Activated B cell treated with CpG ODN at 0.5 μM for 24 hours (primary cell): ENCODE data around the gene MVB12B. TPM values are rescaled to one million over a fixed set of nuclear protein-coding genes. Genes with fewer than 3 reads are reported as not detected.

Source experiments
- ATAC-seq: fragments of 200-7000 bp; cut with Tn5 transposase; one replicate; pipeline ENCODE4 v1.10.0; 2021; ENCODE audit warnings: low read depth, mild to moderate bottlenecking, moderate library complexity
- CTCF ChIA-PET: fragments of 350-600 bp; sonication (Branson Sonifier 250); formaldehyde crosslinking; loops from one replicate; lab custom pipeline; 2021; ENCODE audit warnings: antibody characterized with exemption; lab: Charles Lee
- POLR2A ChIA-PET: fragments of 350-600 bp; sonication (Branson Sonifier 250); formaldehyde crosslinking; loops from one replicate; lab custom pipeline; 2021; ENCODE audit warnings: antibody characterized with exemption; lab: Charles Lee
- DNase-seq: peaks from one replicate; pipeline ENCODE4 v3.0.0; 2022
- H3K27ac Mint-ChIP-seq: one replicate; pipeline ENCODE4 v1.8.0; 2020; ENCODE audit warnings: mixed read lengths
- H3K27me3 Mint-ChIP-seq: one replicate; pipeline ENCODE4 v1.8.0; 2021; ENCODE audit warnings: mixed read lengths
- H3K36me3 Mint-ChIP-seq: one replicate; pipeline ENCODE4 v1.8.0; 2021; ENCODE audit warnings: low read depth, mixed read lengths
- H3K4me1 Mint-ChIP-seq: one replicate; pipeline ENCODE4 v1.8.0; 2021; ENCODE audit warnings: mixed read lengths
- H3K4me3 Mint-ChIP-seq: one replicate; pipeline ENCODE4 v1.8.0; 2020; ENCODE audit warnings: mild to moderate bottlenecking, mixed read lengths
- H3K9me3 Mint-ChIP-seq: one replicate; pipeline ENCODE4 v1.8.0; 2020; ENCODE audit warnings: mixed read lengths
- intact Hi-C: fragments of 100-400 bp; cut with micrococcal nuclease; formaldehyde crosslinking; loops from one replicate; pipeline ENCODE4 v1.15.1; 2024
- total RNA-seq: library from RNA; stranded (reverse); gene quantifications from 2 replicates; pipeline ENCODE4 v1.2.3, GENCODE V29; 2022
- TF ChIP-seq, protein P1 (sequence below): fragments of 200-600 bp; IDR thresholded peaks from one replicate; pipeline ENCODE4 v1.8.0; 2022; ENCODE audit warnings: antibody characterized with exemption, mild to moderate bottlenecking

MVB12B gene
- total RNA-seq, 1 donor from 2014 or later, result 2.5 TPM

DNA sequence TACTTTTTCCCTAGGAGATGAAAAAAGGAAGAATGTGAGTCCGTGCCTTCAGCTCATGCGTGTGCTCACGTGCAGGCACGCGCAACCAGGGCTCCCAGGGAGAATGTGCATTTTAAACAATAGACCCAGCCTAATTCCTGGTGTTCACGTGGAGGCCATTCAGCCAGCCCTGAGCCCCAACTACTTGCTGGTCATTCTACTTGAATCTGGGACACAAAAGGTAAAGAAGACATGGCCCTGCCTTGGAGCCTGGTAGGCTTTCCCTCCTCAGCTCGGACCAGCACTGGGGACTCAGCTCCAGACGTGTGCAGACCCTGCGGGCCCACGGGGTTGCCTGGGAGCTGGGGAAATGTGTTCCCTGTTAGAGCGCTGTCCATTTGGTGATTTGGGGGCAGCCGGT, 125.5 kb downstream of the MVB12B start:
- Mint-ChIP-seq H3K4me1 (no peaks in the 10 kb centered on the region), H3K9me3 (no peaks in the 10 kb centered on the region), H3K36me3 (no peaks in the 10 kb centered on the region), H3K4me3 (no peak overlapping the region), H3K27me3 (no peaks in the 10 kb centered on the region), H3K27ac (no peak overlapping the region)
- intact Hi-C loops, result no loop called here
- ChIA-PET CTCF (interaction anchor here (1.9 kb wide), 1 partner anchor 39 kb away, joined by 6 read pairs; no protein-coding TSS in a partner anchor), POLR2A (no interaction called here)
- ATAC-seq (no peak), DNase-seq (no peak)
- TF ChIP-seq, protein P1, sequence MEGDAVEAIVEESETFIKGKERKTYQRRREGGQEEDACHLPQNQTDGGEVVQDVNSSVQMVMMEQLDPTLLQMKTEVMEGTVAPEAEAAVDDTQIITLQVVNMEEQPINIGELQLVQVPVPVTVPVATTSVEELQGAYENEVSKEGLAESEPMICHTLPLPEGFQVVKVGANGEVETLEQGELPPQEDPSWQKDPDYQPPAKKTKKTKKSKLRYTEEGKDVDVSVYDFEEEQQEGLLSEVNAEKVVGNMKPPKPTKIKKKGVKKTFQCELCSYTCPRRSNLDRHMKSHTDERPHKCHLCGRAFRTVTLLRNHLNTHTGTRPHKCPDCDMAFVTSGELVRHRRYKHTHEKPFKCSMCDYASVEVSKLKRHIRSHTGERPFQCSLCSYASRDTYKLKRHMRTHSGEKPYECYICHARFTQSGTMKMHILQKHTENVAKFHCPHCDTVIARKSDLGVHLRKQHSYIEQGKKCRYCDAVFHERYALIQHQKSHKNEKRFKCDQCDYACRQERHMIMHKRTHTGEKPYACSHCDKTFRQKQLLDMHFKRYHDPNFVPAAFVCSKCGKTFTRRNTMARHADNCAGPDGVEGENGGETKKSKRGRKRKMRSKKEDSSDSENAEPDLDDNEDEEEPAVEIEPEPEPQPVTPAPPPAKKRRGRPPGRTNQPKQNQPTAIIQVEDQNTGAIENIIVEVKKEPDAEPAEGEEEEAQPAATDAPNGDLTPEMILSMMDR, result no peak

DNA sequence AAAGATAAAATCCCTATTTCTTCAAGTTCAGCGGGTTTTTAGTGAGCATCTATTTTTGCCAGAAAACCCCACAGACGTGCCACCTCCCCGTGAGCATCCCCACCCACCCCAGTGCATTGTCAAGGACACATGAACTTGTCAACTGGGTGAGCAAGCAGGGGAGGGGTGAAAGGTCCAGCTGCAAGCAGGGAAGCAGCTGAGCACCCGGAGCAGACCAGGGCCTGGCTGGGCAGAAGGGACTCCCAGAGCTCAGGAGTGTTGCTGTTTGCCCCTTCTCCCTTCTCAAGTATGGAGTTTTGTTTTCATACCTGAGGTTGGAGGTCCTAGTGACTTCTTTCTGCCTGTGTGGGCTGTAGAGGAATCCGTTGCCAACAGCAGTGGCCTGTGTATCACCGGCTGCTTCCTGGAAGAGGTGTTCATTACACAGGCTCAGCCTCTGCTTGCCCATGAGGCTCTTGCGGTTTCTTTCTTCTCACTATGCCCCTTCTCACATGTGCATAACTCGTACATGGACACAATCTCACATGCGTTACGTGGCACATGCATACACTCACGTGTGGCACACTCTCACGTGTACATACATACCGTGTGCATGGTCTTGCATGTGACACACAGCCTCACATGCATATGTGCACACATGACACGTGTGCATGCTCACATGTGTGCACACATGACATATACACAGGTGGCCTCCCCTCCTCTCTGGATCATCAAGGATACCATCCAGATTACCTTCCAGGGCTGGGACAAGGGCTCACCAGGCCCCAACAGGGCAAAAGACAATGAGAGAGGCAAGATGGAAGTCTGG, 126.7 kb downstream of the MVB12B start:
- ATAC-seq (no peak), DNase-seq (no peak)
- Mint-ChIP-seq H3K27me3 (no peaks in the 10 kb centered on the region), H3K4me3 (no peak overlapping the region), H3K36me3 (no peaks in the 10 kb centered on the region), H3K9me3 (no peaks in the 10 kb centered on the region), H3K27ac (no peak overlapping the region), H3K4me1 (no peaks in the 10 kb centered on the region)
- TF ChIP-seq, protein P1, result no peak
- ChIA-PET POLR2A (no interaction called here), CTCF (interaction anchor here (1.9 kb wide), 1 partner anchor 38 kb away, joined by 6 read pairs; no protein-coding TSS in a partner anchor)
- intact Hi-C loops, result no loop called here

DNA sequence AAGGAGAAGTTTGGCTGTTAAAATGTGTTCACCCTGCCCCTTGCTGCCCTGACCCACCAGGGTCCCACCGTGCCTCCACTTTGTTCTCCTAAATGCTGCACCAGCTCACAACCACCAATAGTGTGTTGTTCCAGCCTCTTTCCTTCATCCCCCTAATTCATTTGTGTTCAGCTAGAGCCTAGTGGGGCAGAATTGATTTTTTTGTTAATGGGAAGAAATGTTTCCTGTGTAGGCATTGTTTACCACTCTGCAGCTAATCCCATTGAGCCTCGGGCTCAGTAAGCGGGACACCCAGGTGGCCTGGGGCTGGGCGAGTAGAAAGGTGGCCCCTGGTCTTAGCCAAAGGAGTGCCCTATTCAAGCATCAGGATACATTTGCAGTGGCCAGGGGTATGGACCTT, 127.6 kb downstream of the MVB12B start:
- ChIA-PET POLR2A (no interaction called here), CTCF (no interaction called here)
- intact Hi-C loops, result no loop called here
- Mint-ChIP-seq H3K4me1 (no peaks in the 10 kb centered on the region), H3K9me3 (no peaks in the 10 kb centered on the region), H3K36me3 (no peaks in the 10 kb centered on the region), H3K27me3 (no peaks in the 10 kb centered on the region), H3K4me3 (no peak overlapping the region), H3K27ac (no peak overlapping the region)
- no peak for DNase-seq
- no peak for ATAC-seq
- TF ChIP-seq, protein P1, result no peak

DNA sequence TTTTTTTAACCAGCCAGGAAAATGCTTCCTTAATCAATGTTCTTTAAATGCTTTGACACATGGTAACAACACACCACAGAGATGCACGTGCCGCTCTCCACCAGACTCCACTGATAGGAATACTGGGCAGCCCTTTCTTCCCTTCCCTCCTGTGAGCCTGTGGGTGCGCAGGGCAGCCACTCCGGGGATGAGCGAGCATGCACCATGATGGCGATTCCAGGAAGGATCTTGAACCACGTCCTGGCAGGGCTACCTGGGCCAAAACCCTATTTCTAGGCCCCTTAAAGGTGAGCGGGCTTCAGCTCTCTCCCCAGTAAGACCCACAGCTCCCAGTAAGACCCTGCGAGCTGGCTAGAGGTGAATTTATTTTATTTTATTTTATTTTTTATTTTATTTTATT, 128.2 kb downstream of the MVB12B start:
- TF ChIP-seq, protein P1, result no peak
- no peaks in the 10 kb centered on the region for H3K4me1 Mint-ChIP-seq
- H3K36me3 Mint-ChIP-seq, result no peaks in the 10 kb centered on the region
- DNase-seq, result no peak
- no peaks in the 10 kb centered on the region for H3K27me3 Mint-ChIP-seq
- H3K4me3 Mint-ChIP-seq, result no peak overlapping the region
- ATAC-seq, result no peak
- no peak overlapping the region for H3K27ac Mint-ChIP-seq
- ChIA-PET CTCF (no interaction called here), POLR2A (no interaction called here)
- intact Hi-C loops, result no loop called here
- no peaks in the 10 kb centered on the region for H3K9me3 Mint-ChIP-seq

DNA sequence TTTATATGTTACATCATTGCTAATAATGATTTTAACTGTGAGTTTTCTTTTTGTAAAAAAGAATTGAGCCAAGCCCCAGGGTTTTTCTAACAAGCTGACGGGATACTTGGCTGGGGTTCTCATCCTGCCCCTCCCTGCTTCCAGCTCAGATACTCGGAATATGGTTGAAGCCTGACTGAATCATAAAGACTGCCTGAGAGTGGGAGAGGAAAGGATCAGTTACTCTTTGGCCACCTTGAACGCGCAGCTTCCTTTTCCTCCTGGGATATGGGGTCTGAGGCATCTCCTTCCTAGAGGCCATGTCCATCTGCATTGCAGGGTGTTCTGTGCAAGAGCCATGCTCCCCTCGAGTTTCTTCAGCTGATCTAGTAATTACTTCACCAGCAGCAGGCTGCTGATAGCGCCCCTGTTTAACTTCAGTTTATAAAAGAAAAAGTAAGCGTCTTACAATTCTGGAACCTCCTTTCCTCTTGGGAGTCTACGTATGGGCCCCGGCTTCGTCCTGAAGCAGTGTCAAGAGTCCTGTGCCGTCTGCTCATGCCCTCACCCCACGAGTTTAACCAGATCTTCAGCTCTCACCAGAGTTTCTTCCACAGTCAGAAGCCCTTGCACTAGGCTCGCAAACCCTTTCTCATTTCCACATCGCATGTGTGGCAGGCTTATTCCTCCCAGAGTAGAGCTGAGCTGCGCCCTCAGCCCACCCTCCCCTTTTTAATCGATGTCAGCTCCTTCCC, 130.0 kb downstream of the MVB12B start:
- Mint-ChIP-seq H3K27ac (no peak overlapping the region), H3K4me3 (no peak overlapping the region)
- POLR2A ChIA-PET, result interaction anchor here (0.9 kb wide), 1 partner anchor 11 kb away, joined by 3 read pairs; no protein-coding TSS in a partner anchor

More for the DNA sequence above, 130.0 kb downstream of the MVB12B start:
- Mint-ChIP-seq H3K27me3 (no peaks in the 10 kb centered on the region), H3K4me1 (no peaks in the 10 kb centered on the region), H3K9me3 (no peaks in the 10 kb centered on the region), H3K36me3 (no peaks in the 10 kb centered on the region)
- CTCF ChIA-PET, result interaction anchor here (0.8 kb wide), 1 partner anchor 35 kb away, joined by 3 read pairs; no protein-coding TSS in a partner anchor
- intact Hi-C loops, result no loop called here
- TF ChIP-seq, protein P1, result no peak
- DNase-seq, result no peak
- ATAC-seq, result no peak
